Measurements from ENCODE around the gene GCGR.

DNA sequence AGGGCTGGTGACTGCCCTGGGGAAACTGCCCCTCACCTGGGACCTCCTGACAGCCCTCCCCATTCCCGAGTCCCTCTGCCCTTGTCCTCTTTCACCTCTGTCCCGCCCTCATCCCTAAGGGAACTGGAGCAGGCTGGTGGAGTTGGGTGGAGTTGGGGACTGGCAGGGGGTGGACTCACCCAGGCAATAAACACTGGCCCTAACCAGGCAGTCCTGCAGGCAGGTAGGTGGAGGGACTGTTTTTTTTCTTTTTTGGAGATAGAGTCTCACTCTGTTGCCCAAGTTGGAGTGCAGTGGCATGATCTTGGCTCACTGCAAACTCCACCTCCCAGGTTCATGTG, 11.7 kb downstream of the GCGR start:
- TF ChIP-seq, protein P1, sequence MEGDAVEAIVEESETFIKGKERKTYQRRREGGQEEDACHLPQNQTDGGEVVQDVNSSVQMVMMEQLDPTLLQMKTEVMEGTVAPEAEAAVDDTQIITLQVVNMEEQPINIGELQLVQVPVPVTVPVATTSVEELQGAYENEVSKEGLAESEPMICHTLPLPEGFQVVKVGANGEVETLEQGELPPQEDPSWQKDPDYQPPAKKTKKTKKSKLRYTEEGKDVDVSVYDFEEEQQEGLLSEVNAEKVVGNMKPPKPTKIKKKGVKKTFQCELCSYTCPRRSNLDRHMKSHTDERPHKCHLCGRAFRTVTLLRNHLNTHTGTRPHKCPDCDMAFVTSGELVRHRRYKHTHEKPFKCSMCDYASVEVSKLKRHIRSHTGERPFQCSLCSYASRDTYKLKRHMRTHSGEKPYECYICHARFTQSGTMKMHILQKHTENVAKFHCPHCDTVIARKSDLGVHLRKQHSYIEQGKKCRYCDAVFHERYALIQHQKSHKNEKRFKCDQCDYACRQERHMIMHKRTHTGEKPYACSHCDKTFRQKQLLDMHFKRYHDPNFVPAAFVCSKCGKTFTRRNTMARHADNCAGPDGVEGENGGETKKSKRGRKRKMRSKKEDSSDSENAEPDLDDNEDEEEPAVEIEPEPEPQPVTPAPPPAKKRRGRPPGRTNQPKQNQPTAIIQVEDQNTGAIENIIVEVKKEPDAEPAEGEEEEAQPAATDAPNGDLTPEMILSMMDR (IDR thresholded peaks at IDR 0.05): no peak
- no peak for TF ChIP-seq POLR2A (IDR thresholded peaks at IDR 0.05)

Data from lower leg skin (tissue), 3 donors.